GM12891 (cell line): ENCODE measurements around the gene KIF25.

Experiments used
- PAX5 ChIP-seq: IDR thresholded peaks from 2 replicates; pipeline ENCODE4 v1.6.1; 2011; ENCODE audit warnings: low read length, moderate library complexity, mild to moderate bottlenecking; ENCODE audit not compliant: insufficient read depth, severe bottlenecking
- POLR2A ChIP-seq: IDR thresholded peaks from 2 replicates; pipeline ENCODE4 v1.6.1; 2011; ENCODE audit warnings: low read depth, low read length, control low read depth
- POLR2AphosphoS5 ChIP-seq: IDR thresholded peaks from 2 replicates; pipeline ENCODE4 v1.6.1; 2011; ENCODE audit warnings: low read depth, low read length, control low read depth
- POU2F2 ChIP-seq: IDR thresholded peaks from 2 replicates; pipeline ENCODE4 v1.6.1; 2011; ENCODE audit warnings: low read depth, mild to moderate bottlenecking, control low read depth, low read length, moderate library complexity
- SPI1 ChIP-seq: IDR thresholded peaks from 2 replicates; pipeline ENCODE4 v1.6.1; 2011; ENCODE audit warnings: low read depth, low read length, control low read depth
- TAF1 ChIP-seq: IDR thresholded peaks from 2 replicates; pipeline ENCODE4 v1.6.1; 2011; ENCODE audit warnings: low read depth, low read length, control low read depth

DNA sequence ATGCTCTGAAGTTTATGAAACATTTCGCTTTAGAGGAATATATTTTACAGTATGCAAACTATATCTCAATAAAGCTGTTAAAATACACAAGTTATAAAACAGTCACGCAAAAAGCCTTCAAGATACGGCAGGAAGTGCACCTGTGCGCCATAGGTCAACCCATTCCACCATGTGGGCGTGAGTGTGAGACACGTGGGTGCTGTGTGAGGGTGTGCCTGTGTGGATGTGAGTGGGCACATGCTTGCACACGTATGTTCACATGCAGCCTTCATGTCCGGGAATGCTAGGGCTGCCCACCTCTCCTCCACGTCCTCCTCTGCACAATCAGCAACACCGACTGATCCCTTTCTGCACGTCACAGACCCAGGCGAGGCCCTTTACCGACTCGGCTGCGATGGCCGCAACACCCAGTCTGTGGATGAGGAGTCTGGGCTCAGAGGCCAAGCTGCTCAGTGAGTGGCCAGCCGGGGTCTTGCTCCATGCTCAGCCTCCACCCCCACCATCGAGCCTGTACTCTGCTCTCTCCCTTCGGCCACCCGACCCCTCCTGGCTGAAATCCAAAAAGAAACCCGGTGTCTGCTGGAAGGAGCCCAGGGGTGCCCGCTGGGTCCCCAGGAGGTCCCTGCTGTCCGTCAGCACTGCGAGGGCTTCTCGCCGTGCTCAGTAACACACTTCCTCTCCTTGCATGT, 84.5 kb downstream of the KIF25 start:
- TF ChIP-seq POLR2AphosphoS5 (no peak), TAF1 (no peak), POLR2A (no peak), POU2F2 (no peak), SPI1 (no peak), PAX5 (no peak)
